Peyer's patch (tissue), 4 donors: ENCODE data around the gene GALNT13. TPM values are rescaled to one million over a fixed set of nuclear protein-coding genes. Genes with fewer than 3 reads are reported as not detected.

Experiments
- DNase-seq, 3 donors: peaks; one replicate each; pipeline ENCODE4 v3.0.0-alpha.2; 2017 to 2019
- H3K27ac ChIP-seq, 4 donors: fragments of 200-600 bp; sonication (generic); one replicate each; pipeline ENCODE4 v1.5.1; 2016 to 2019
- H3K27me3 ChIP-seq, 2 donors: fragments of 200-600 bp; sonication (generic); one replicate each; pipeline ENCODE4 v1.5.1; 2019
- H3K36me3 ChIP-seq, 3 donors: fragments of 200-600 bp; sonication (generic); one replicate each; pipeline ENCODE4 v1.5.1; 2016 to 2019
- H3K4me1 ChIP-seq, 4 donors: fragments of 200-600 bp; sonication (generic); one replicate each; pipeline ENCODE4 v1.5.1; 2016 to 2019
- H3K4me3 ChIP-seq, 4 donors: fragments of 200-600 bp; sonication (generic); 1 replicate in 3 of 4; 2 replicates in 1 of 4; pipeline ENCODE4 v1.5.1; 2016 to 2019; ENCODE audit warnings: mild to moderate bottlenecking in 1 of 4
- H3K9me3 ChIP-seq, 4 donors: fragments of 200-600 bp; sonication (generic); one replicate each; pipeline ENCODE4 v1.5.1; 2016 to 2019; ENCODE audit warnings: mild to moderate bottlenecking in 1 of 4
- POLR2A ChIP-seq, 2 donors: fragments of 450-650 bp; IDR thresholded peaks; one replicate each; pipeline ENCODE4 v1.5.1; 2017; ENCODE audit warnings: antibody characterized with exemption in 2 of 2, mild to moderate bottlenecking in 2 of 2, moderate library complexity in 2 of 2
- total RNA-seq, 4 donors: library from RNA; depleted of rRNA; stranded (reverse); fragments of >200 nt; gene quantifications; one replicate each; pipeline ENCODE4 v1.1.0, GENCODE V29; 2016
- TF ChIP-seq, protein P1 (sequence below), 6 experiments: fragments of 450-650 bp in 4 of 6; fragments of 200-600 bp in 2 of 6; sonication (generic) in 1 of 6; IDR thresholded peaks; one replicate each; pipeline ENCODE4 v1.5.1; 2017 to 2019; ENCODE audit warnings: antibody characterized with exemption in 6 of 6, mild to moderate bottlenecking in 3 of 6, moderate library complexity in 1 of 6

The GALNT13 gene
- total RNA-seq, 4 donors from 2014 or later, result 1.6 to 2.7 (median 2.0) TPM

GRCh38 chr2:153864022-153864421, 7.7 kb upstream of the GALNT13 start:
- Histone ChIP-seq H3K36me3 (no peaks in the 10 kb centered on the region), H3K4me3 (no peak overlapping the region), H3K27ac (no peak overlapping the region), H3K9me3 (no peaks in the 10 kb centered on the region), H3K4me1 (no peaks in the 10 kb centered on the region), H3K27me3 (no peaks in the 10 kb centered on the region)
- TF ChIP-seq POLR2A (IDR thresholded peaks at IDR 0.05), result no peak
- TF ChIP-seq, protein P1, sequence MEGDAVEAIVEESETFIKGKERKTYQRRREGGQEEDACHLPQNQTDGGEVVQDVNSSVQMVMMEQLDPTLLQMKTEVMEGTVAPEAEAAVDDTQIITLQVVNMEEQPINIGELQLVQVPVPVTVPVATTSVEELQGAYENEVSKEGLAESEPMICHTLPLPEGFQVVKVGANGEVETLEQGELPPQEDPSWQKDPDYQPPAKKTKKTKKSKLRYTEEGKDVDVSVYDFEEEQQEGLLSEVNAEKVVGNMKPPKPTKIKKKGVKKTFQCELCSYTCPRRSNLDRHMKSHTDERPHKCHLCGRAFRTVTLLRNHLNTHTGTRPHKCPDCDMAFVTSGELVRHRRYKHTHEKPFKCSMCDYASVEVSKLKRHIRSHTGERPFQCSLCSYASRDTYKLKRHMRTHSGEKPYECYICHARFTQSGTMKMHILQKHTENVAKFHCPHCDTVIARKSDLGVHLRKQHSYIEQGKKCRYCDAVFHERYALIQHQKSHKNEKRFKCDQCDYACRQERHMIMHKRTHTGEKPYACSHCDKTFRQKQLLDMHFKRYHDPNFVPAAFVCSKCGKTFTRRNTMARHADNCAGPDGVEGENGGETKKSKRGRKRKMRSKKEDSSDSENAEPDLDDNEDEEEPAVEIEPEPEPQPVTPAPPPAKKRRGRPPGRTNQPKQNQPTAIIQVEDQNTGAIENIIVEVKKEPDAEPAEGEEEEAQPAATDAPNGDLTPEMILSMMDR (IDR thresholded peaks at IDR 0.05), result no peak
- DNase-seq, result no peak

GRCh38 chr2:153866595-153866994, 5.1 kb upstream of the GALNT13 start:
- TF ChIP-seq, protein P1 (IDR thresholded peaks at IDR 0.05), result no peak
- TF ChIP-seq POLR2A (IDR thresholded peaks at IDR 0.05), result no peak

DNA sequence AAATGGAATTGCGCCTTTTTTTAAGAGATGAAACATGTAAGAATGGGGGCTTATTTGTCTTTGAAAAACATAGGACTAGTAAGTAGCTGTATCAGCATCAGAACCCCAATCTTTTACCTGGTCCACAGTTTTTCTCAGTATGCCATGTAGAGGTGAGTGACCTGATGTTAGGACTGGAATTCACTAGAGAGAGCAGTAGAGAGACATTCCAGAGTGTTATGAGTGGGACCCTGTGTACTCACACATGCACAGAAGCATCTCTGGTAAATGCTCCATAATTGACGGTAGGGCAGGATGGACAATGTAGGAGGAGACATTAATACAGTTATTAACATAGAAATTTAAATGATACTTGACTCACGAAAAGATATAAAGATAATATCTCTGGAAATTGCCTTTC, 1.4 kb upstream of the GALNT13 start:
- no peak for DNase-seq
- Histone ChIP-seq H3K27ac (no peak overlapping the region), H3K4me1 (peaks cover 0 to 15% (median 0%) of the 10 kb centered on the region in 4 donors), H3K36me3 (no peaks in the 10 kb centered on the region), H3K9me3 (no peaks in the 10 kb centered on the region), H3K27me3 (no peaks in the 10 kb centered on the region), H3K4me3 (no peak overlapping the region)
- no peak for TF ChIP-seq POLR2A (IDR thresholded peaks at IDR 0.05)
- TF ChIP-seq, protein P1 (IDR thresholded peaks at IDR 0.05), result peak in 3 of 6 experiments; percentile 18 to 30 (median 27)

More at GRCh38 chr2:153866595-153866994, 5.1 kb upstream of the GALNT13 start:
- peaks cover 0 to 4% (median 0%) of the 10 kb centered on the region in 4 donors for H3K4me1 ChIP-seq
- no peak for DNase-seq
- no peaks in the 10 kb centered on the region for H3K36me3 ChIP-seq
- H3K27me3 ChIP-seq, result no peaks in the 10 kb centered on the region
- H3K4me3 ChIP-seq, result no peak overlapping the region
- no peak overlapping the region for H3K27ac ChIP-seq
- H3K9me3 ChIP-seq, result no peaks in the 10 kb centered on the region

DNA sequence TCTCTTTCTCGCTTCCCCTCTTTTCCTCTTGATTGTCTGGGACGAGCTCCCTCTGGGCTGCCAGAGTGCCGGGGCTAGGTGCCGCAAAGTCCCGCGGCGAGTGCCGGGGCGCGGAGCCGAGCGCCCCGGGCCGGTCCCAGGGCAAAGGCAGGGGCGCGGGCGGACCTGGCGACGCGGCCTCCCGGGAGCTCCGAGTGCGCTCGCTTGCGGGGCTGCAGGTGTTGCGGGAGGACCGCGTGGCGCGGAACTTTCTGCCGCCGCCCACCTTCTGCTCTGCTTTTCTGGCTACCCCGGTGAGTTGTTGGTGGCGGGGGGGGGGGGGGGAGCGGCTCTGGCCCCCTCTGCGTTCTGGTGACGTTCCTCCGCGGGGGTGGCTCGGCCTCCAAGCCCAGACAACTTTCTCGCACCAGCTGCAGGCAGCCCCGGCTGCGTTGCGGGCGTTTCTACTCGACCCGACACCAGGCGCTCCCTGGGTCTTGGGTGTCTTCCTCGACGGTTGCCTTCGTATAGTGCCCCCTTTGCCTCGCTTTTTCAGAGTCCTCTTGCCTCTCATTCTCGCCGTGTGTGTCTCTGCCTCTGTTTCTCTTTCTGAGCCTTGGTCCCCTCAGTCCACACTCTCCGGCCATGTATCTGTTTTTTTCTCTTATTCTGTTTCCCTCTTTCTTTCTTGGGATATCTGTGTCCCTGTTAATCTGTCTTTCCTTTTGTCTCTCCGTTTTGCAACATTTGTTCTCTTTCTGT, 759 bp downstream of the GALNT13 start:
- Histone ChIP-seq H3K27ac (no peak overlapping the region), H3K36me3 (no peaks in the 10 kb centered on the region), H3K4me1 (peaks cover 0 to 15% (median 0%) of the 10 kb centered on the region in 4 donors), H3K27me3 (no peaks in the 10 kb centered on the region), H3K4me3 (peak overlapping the region in 2 of 4 donors; percentile 45 to 54), H3K9me3 (no peaks in the 10 kb centered on the region)
- TF ChIP-seq POLR2A (IDR thresholded peaks at IDR 0.05), result no peak
- DNase-seq, result peak in 1 of 3 donors; percentile 48

GRCh38 chr2:153873052-153874048, 1.6 kb downstream of the GALNT13 start:
- Histone ChIP-seq H3K27me3 (no peaks in the 10 kb centered on the region), H3K36me3 (no peaks in the 10 kb centered on the region), H3K4me3 (peak overlapping the region in 2 of 4 donors; percentile 22 to 54), H3K9me3 (no peaks in the 10 kb centered on the region), H3K27ac (no peak overlapping the region), H3K4me1 (peaks cover 0 to 15% (median 0%) of the 10 kb centered on the region in 4 donors)
- TF ChIP-seq, protein P1 (IDR thresholded peaks at IDR 0.05), result no peak
- no peak for TF ChIP-seq POLR2A (IDR thresholded peaks at IDR 0.05)
- peak in 1 of 3 donors; percentile 45 for DNase-seq
